Measurements from ENCODE around the gene ZNF69. TPM values are rescaled to one million over a fixed set of nuclear protein-coding genes. Genes with fewer than 3 reads are reported as not detected.
A peak's percentile ranks its signal among the peaks of the same experiment; 100 is the strongest.
"Not testable (repeated sequence)": the region's sequence is repeated elsewhere in the genome, so short reads cannot be mapped to it uniquely, and the experiment has no call there.

Gene ZNF69
- total RNA-seq, 4 donors from 2014 or later, result 0.18 to 4.4 (median 1.2) TPM

DNA sequence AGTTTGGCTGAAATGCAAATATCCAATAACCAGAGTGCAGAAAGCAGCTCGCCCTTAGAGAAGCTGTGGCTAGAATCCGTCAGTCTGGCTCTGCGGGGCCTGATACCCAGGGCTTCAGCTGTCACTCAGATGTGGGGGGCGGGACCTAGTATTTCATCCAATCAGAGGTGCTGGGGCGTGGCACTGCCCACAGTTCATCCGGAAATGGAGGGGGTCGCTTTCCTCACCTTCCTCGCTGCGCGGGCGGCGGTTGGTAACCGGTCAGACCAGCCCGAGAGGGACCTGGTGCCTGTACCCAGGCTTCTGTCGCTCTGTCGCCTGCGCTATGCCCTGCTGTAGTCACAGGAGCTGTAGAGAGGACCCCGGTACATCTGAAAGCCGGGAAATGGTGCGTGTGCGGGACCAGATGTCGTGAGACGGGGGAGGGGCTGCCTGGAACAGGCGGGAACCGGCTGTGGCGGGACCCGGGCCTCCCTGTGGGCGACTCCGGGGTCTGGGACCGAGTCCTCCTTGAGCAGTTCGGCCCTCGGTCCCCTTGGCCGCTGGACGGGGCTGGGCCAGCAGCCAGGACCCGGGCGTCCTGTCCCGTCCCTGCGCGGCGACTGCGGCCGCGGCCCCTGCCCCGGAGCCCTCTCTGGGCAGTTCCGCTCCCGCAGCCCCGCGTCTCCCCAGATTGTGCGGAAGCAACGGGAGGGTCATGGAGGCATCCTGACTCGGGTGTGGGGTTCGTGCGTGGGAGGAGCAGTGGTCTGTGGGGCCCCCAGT lies 37.5 kb downstream of the ZNF69 start, which contains the start of gene ZNF700:
ZNF700 (plus strand) TSS at position 222 of the 765 bp plus-strand sequence; CDS start at position 326, 104 bp downstream.
- DNase-seq, result peak; percentile 79
- H3K9me3 ChIP-seq, result no peaks in the 10 kb centered on the region
- TF ChIP-seq, protein P1, sequence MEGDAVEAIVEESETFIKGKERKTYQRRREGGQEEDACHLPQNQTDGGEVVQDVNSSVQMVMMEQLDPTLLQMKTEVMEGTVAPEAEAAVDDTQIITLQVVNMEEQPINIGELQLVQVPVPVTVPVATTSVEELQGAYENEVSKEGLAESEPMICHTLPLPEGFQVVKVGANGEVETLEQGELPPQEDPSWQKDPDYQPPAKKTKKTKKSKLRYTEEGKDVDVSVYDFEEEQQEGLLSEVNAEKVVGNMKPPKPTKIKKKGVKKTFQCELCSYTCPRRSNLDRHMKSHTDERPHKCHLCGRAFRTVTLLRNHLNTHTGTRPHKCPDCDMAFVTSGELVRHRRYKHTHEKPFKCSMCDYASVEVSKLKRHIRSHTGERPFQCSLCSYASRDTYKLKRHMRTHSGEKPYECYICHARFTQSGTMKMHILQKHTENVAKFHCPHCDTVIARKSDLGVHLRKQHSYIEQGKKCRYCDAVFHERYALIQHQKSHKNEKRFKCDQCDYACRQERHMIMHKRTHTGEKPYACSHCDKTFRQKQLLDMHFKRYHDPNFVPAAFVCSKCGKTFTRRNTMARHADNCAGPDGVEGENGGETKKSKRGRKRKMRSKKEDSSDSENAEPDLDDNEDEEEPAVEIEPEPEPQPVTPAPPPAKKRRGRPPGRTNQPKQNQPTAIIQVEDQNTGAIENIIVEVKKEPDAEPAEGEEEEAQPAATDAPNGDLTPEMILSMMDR (IDR thresholded peaks at IDR 0.05), result no peak
- TF ChIP-seq POLR2A (IDR thresholded peaks at IDR 0.05), result peak in 3 of 4 donors; percentile 50 to 76 (median 75)
- H3K4me1 ChIP-seq, result peaks cover 10 to 47% (median 15%) of the 10 kb centered on the region in 3 donors
- H3K27ac ChIP-seq, result peak within 1 kb of the TSS; percentile 94 to 99 (median 96)
- H3K27me3 ChIP-seq, result no peaks in the 10 kb centered on the region
- peaks cover 0 to 11% (median 0%) of the 10 kb centered on the region in 3 donors for H3K36me3 ChIP-seq
- H3K4me3 ChIP-seq, result peak within 1 kb of the TSS; percentile 78 to 98 (median 94)
- 0 to 6% methylated on average over 3 to 10 of the region's 53 CpGs for WGBS, 2 donors
- intact Hi-C loops (cut with DNase I), result loop anchor here (5.0 kb wide), 1 partner anchor 62 kb away; no protein-coding TSS in a partner anchor

- H3K4me3 ChIP-seq, result peak overlapping the region; percentile 78 to 98 (median 94)
- 6 to 7% methylated on average over 9 to 10 of the region's 10 CpGs for WGBS, 2 donors
- H3K9me3 ChIP-seq; H3K27me3 ChIP-seq; DNase-seq; intact Hi-C loops (cut with DNase I): not testable (repeated sequence)
- peak overlapping the region; percentile 94 to 99 (median 96) for H3K27ac ChIP-seq
- H3K36me3 ChIP-seq, result peaks cover 0 to 17% (median 0%) of the 10 kb centered on the region in 3 donors
- peaks cover 10 to 47% (median 15%) of the 10 kb centered on the region in 3 donors for H3K4me1 ChIP-seq
Measured at GRCh38 chr19:11925651-11926187, 38.1 kb downstream of the ZNF69 start.

DNA sequence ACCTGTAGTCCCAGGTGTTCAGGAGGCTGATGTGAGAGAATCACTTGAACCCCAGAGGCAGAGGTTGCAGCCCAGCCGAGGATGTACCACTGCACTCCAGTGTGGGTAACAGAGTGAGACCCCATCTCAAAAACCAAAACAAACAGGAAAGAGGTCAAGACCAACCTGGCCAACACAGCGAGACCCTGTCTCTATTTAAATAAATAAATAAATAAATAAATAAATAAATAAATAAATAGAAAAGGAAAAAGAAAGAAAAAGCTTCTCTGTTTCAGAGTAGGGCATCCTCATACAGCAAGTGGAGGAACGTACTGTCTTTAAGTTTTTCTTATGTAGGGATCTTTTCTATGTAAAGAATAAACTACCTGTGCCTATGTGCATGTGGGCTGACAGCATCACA lies 39.6 kb downstream of the ZNF69 start:
- intact Hi-C loops (cut with DNase I), result no loop called here

DNA sequence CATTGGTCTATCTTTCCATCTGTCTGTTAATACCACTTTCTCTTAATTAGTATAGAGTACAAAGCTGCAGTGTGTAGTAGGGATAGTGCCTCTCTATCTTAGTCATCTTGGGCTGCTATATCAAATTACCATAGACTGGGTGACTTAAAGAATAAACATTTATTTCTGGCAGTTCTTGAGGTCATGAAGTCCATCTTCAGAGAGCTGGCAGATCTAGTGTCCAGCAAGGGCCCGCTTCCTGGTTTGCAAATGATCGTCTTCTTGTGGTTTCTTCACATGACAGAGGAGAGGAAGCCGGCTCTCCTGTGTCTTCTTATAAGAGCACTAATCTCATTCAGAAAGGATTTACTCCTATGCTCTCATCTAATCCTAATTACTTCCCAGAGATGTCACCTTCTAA lies 43.5 kb downstream of the ZNF69 start:
- H3K27me3 ChIP-seq, result no peaks in the 10 kb centered on the region
- H3K4me3 ChIP-seq, result no peak overlapping the region
- 75 to 88% methylated on average over 3 of the region's 3 CpGs for WGBS, 2 donors
- peaks cover 0 to 64% (median 0%) of the 10 kb centered on the region in 3 donors for H3K36me3 ChIP-seq
- TF ChIP-seq, protein P1 (IDR thresholded peaks at IDR 0.05), result no peak
- TF ChIP-seq POLR2A (IDR thresholded peaks at IDR 0.05), result no peak
- no peak overlapping the region for H3K27ac ChIP-seq
- peaks cover 0 to 33% (median 5%) of the 10 kb centered on the region in 3 donors for H3K9me3 ChIP-seq
- intact Hi-C loops (cut with DNase I), result no loop called here
- no peak for DNase-seq
- H3K4me1 ChIP-seq, result peaks cover 3 to 17% (median 6%) of the 10 kb centered on the region in 3 donors

More for the DNA sequence above, 39.6 kb downstream of the ZNF69 start:
- 77 to 92% methylated on average over 2 to 3 of the region's 3 CpGs for WGBS, 2 donors
- Histone ChIP-seq H3K9me3 (no peaks in the 10 kb centered on the region), H3K36me3 (peaks cover 0 to 30% (median 0%) of the 10 kb centered on the region in 3 donors), H3K27me3 (no peaks in the 10 kb centered on the region), H3K27ac (no peak overlapping the region), H3K4me1 (peaks cover 10 to 43% (median 15%) of the 10 kb centered on the region in 3 donors), H3K4me3 (no peak overlapping the region)
- no peak for TF ChIP-seq POLR2A (IDR thresholded peaks at IDR 0.05)
- TF ChIP-seq, protein P1 (IDR thresholded peaks at IDR 0.05), result no peak
- no peak for DNase-seq

- H3K9me3 ChIP-seq, result peaks cover 0 to 33% (median 5%) of the 10 kb centered on the region in 3 donors
- TF ChIP-seq, protein P1 (IDR thresholded peaks at IDR 0.05), result no peak
- no peak for TF ChIP-seq POLR2A (IDR thresholded peaks at IDR 0.05)
- H3K4me3 ChIP-seq, result no peak overlapping the region
- H3K27me3 ChIP-seq, result no peaks in the 10 kb centered on the region
- intact Hi-C loops (cut with DNase I), result no loop called here
- peaks cover 0 to 12% (median 1%) of the 10 kb centered on the region in 3 donors for H3K4me1 ChIP-seq
- peaks cover 0 to 64% (median 0%) of the 10 kb centered on the region in 3 donors for H3K36me3 ChIP-seq
- WGBS, 2 donors, result 96 to 97% methylated on average over 3 of the region's 3 CpGs
- no peak for DNase-seq
- no peak overlapping the region for H3K27ac ChIP-seq
Measured at GRCh38 chr19:11931513-11931912, 43.9 kb downstream of the ZNF69 start.

GRCh38 chr19:11935829-11936228 lies 48.2 kb downstream of the ZNF69 start:
- H3K27ac ChIP-seq; H3K4me1 ChIP-seq; intact Hi-C loops (cut with DNase I); H3K4me3 ChIP-seq; DNase-seq; H3K27me3 ChIP-seq: not testable (repeated sequence)
- peaks cover 0 to 69% (median 25%) of the 10 kb centered on the region in 3 donors for H3K9me3 ChIP-seq
- peaks cover 0 to 79% (median 10%) of the 10 kb centered on the region in 3 donors for H3K36me3 ChIP-seq
- 97 to 98% methylated on average over 3 of the region's 3 CpGs for WGBS, 2 donors

- H3K4me3 ChIP-seq; intact Hi-C loops (cut with DNase I); H3K4me1 ChIP-seq; H3K27ac ChIP-seq; DNase-seq; H3K27me3 ChIP-seq: not testable (repeated sequence)
- WGBS, 2 donors, result 97 to 100% methylated on average over 3 of the region's 3 CpGs
- Histone ChIP-seq H3K36me3 (peaks cover 3 to 81% (median 21%) of the 10 kb centered on the region in 3 donors), H3K9me3 (peaks cover 0 to 87% (median 49%) of the 10 kb centered on the region in 3 donors)
Measured at GRCh38 chr19:11938383-11938782, 50.8 kb downstream of the ZNF69 start.

DNA sequence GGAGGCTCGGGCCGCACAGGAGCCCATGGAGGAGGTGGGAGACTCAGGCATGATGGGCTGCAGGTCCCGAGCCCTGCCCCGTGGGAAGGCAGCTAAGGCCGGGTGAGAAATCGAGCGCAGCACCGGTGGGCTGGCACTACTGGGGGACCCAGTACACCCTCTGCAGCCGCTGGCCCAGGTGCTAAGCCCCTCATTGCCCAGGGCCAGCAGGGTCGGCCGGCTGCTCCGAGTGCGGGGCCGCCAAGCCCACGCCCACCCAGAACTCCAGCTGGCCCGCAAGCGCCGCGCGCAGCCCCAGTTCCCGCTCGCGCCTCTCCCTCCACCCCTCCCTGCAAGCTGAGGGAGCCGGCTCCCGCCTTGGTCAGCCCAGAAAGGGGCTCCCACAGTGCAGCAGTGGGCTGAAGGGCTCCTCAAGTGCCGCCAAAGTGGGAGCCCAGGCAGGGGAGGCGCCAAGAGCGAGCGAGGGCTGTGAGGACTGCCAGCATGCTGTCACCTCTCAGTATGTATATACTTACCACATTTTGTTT lies 53.8 kb downstream of the ZNF69 start:
- H3K27me3 ChIP-seq; DNase-seq; H3K4me3 ChIP-seq; H3K4me1 ChIP-seq; intact Hi-C loops (cut with DNase I); H3K27ac ChIP-seq: not testable (repeated sequence)
- WGBS, 2 donors, result 92% methylated on average over 9 of the region's 29 CpGs; no CpG with 5 or more reads in 1 of the 2 donors
- peaks cover 3 to 88% (median 35%) of the 10 kb centered on the region in 3 donors for H3K36me3 ChIP-seq
- peaks cover 6 to 92% (median 75%) of the 10 kb centered on the region in 3 donors for H3K9me3 ChIP-seq

All from esophagus squamous epithelium (tissue), 5 donors.